GM21528 (cell line): ENCODE data around the gene PLLP.

Experiments
- ATAC-seq: cut with Tn5 transposase; IDR thresholded peaks from one replicate; pipeline ENCODE4 v1.9.1; 2021; ENCODE audit warnings: mild to moderate bottlenecking, moderate library complexity; ENCODE audit not compliant: unreplicated experiment, low FRiP score

PLLP gene

DNA sequence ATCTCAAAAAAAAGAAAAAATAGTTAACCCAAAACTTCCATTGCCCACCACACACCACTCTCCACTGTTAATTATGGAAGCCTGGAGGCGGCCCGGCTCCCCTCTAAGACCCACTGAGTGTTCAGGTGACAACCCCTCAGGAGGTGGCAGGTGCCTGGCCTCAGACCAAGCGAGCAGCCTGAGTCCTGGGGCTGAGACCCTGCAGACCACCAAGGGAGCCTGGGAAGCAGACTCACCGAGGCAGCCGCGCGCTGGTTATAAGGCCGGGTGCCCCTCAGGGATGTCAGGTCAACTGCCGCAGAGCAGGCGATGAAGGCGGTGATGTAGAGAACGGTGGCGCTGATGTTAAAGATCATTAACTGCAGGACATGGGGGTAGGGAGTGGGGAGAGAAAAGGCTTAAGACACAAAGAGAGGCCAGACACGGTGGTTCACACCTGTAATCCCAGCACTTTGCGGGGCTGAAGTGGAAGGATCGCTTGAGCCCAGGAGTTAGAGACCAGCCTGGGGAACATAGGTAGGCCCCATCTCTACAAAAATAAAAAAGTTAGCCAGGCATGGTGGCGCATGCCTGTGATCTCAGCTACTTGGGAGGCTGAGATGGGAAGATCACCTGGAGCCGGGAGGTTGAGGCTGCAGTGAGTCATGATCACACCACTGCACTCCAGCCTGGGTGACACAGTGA, 26.1 kb downstream of the PLLP start:
- ATAC-seq, result no peak

DNA sequence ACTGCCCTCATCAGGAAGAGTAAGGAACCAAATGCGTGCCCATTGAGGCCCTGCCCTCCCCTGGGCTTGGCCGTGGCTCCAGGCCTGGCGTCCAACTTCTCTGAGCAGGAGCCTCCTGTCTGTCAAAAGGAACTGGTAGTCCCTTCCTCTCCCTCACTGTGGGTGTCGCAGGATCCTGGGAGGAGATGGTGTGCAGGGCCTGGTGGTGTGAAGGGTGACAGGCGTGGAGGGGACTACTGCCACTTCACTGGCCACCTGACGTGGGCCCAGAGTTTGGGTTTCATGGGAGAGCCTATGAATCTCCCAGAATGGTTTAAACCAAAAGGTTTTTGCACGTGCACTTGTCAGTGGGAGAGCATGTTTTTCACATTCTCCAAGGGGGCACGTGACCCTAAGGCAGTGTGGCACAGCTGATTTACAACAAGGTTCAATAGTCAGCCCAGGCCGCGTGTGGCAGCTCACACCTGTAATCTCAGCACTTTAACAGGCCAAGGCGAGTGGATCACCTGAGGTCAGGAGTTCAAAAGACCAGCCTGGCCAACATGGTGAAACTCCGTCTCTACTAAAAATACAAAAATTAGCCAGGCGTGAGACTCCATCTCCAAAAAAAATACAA, 26.9 kb downstream of the PLLP start:
- no peak for ATAC-seq

DNA sequence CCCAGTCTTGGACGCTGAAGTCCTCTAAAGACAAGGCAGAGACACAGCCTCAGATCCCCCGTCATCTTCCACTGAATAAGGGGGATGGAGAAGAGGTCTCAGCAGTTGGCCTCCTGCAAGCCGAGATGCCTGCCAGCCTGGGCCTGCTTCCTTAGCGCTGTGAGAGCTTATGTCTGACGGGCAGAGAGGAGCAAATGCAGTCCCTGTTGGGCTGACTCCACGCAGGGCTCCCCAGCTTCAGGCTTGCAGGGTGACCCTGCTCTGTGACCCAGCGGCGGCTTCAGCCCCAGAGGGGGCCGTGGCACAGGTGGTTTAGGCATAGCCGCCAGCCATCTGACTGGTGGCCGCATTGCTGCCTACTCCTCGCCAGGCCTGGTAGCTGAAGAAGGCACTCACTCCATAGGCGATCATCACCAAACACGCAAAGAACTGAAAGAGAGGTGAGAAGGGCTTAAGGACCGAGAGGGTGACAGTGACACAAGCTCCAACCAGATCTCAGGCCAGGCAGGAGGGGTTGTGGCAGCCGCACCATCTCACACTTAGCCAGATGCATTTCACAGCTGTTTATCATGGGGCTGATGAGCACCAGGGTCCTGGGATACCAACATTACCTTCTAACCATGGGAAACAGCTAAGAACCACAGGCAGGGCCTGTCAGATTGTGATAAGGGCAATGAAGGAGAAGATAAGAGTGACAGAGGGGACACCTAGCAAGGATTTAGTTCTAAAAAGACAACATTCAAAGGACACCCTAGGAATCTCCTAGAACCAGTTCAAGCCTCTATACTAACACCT, 27.7 kb downstream of the PLLP start:
- ATAC-seq, result no peak

DNA sequence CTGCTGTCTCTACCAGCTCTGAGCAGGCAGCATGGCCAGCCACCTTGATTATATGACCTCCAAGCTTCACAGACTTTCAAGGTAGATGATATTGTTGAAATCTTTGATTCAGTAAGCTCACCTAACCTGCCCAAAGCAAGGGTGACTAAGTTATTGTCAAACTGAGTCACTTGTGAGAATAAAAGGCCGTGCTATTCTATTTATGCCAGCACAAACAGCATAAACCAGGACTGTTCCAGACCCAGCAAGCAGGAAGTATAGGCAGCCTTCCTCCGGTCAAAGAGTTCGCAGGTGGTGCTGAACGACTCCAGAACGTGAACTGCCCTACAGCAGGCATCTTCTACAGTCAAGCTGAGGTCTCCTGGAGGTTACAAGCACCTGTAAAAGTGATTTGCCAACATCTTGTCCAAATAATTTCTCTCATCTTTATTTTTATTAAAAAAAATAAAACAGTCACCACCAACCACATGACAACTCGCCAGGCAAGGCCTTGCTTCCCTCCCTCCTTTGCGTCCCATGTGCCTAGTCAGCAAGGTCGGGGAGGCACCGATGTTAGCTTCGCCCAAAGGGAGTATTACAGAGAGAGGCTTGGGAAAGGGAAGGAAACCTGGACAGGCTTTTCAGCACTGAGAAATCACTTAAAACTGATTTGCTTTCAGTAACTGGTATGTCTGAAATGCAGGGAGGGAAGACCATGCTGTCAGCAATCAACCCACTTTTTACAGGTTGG, 28.6 kb downstream of the PLLP start:
- no peak for ATAC-seq

DNA sequence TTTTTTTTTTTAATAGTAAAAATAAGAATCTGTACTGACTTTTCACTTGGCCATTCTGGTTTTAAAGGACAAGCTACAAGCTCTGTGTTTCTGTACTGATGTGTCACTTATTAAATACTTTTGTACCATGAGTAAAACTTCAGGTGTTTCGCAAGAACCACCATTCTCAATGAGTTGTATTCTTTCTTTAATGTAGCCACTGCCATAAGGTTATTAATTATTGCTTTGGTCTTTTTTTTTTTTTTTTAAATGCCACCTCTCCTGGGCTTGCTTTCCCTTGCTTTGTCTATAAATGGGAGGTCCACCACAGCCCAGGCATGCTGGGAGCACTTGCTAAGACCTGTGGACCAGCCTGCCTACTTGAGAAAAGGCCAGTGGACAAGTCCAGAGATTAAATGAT, 31.0 kb downstream of the PLLP start:
- ATAC-seq, result no peak

DNA sequence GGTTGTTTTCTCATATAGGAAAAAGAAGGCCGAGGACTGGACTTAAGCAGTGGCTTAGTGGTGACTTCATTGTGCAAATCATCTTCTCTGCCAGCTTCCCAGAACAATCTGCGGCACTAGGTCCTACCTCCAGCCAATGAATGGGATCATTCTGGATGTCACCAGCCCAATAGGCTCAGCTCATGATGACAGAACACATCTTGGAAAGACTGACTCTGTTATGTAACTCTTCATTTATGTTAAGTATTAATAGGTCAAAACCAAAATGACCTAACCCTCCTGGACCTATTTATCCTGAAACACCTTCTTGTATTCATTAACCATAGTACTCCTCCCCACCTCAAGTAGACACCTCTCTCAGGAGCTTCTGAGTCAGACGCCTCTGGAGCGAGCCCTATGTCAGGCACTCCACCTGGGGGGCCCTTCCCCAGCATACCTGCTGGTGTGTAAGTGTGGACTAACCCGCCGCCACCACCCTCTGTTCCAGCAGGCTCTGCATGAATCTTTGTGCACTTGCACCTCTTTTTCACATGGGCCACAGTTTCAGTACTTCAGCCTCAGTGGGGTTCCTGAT, 32.2 kb downstream of the PLLP start:
- ATAC-seq, result no peak

DNA sequence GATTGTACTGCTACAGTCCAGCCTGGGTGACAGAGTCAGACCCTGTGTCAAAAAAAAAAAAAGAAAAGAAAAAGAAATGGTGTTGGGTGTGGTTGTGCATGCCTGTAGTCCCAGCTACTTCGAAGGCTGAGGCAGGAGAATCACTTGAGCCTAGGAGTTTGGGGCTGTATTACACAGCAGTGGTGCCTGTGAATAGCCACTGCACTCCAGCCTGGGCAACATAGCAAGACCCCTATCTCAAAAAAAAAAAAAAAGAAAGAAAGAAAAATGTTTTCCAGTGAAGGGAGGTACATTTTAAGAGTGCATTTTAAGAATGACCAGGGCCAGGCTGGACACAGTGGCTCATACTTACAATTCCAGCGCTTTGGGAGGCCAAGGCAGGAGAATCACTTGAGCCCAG, 33.1 kb downstream of the PLLP start:
- ATAC-seq, result no peak

DNA sequence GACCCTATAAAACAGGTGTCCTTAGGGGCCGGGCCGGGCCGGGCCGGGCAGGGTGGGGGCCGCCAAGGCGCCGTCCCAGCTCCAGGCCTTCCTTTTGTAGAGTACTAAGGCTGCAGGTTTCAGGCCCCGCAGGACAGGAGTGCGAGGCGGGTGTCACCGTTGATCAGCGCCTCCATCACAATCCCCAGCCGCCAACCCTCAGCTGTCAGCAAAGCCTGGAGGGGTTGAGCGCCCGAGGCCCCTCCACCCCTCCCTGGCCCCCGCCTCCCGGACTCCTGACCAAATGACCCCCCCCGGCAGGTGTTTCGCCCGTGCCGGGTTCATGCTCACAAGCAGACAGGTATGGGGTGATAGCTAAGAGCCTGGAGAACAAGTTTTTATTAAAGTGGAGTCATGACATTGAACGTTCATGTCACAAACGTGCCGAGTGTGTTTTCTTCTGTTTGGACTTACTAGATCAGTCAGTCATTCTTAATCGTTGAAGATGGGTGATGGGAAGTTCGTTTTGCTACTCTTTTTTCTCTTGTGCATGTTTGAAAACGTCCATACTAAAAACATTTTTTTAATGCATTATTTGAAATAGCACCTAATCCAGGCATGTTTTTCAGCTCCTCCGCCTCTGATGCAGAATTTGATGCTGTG, 38.9 kb downstream of the PLLP start:
- ATAC-seq, result peak; percentile 36

DNA sequence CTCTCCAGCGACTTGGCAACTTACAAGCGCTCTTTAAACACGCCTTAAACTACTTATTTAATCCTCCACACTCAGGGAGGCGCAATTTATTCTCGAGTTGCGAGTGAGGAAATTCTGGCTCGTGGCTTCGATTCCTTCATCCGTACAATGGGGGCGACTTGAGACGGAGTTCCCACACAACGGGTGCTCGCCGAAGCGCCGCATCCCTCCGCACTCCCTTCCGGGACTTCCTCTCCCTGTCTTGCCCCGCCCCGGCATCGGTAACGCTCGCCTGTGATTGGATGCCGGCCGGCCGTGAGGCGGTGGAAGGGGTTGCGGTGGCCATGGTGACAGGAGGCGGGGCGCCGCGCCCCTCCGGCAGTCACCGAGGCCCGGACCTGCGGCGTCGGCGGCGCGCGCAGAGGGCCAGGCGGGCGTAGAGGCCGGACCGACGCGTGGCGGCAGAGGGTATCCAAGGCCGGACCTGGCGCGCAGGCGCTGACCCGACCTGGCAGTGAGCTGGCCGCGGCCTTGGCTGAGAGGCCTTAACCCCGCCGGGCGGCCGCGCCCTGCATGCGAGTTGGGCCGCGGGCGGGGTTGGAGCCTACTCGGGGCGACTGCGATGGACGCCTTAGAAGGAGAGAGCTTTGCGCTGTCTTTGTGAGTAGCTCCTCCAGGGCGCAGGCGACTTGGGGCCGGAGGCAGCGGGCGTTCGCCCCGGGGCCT, 39.6 kb downstream of the PLLP start, which contains the start of gene ARL2BP:
Gene ARL2BP (plus strand): TSS at position 493 of the 705 bp plus-strand sequence. CDS start 109 bp downstream, at position 602.
- peak; percentile 95 for ATAC-seq

DNA sequence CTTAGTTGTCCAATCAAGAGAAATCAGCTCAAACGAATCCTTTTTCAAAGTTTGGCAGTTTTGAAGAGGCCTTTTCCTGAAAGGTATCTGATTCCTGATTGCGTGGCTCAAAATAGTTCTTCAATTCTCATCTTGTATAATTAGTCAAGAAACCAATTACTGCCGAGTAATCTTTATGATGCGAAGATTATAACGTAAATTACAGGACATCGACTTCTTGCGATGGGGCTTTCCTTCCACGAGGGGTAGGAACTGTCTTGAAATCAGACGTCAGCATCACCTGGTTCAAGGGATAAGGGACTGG, 40.1 kb downstream of the PLLP start:
- peak; percentile 26 for ATAC-seq

DNA sequence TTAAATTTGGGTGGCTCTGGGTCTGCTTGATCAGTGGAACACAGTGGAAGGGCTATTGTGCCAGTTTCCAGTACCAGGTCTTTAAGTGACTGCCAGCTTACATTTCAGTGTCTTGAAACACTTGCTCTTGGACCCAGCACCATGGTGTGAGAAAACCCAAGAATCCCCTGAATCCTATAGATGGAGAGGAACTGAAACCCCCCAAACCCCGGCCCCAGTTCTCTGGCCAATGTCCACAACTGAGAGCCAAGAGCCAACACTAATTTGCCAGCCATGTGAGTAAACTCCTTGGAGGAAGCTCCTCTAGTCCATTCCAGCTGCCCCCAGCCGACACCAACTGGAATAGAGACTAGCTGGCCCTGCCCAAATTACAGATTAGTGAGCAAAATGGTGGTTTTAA, 41.8 kb downstream of the PLLP start:
- ATAC-seq, result no peak

DNA sequence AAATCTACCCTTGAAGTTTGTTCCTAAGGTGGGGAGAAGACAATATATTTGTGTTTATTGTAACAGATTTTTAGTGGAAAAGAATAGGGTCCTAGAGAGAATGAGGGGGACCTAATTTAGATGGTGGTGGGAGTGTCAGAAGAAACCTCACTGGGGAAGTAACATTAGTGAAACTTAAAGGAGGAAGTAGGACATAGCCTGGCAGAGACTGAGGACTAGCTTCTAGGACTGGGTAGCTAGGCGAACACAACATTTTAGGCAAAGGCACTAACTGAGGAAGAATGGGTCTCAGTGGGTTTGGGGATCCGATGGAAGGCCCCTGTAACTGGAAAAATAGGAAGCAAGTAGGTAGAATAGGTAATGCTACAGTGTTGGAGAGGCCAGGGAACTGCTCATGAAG, 43.6 kb downstream of the PLLP start:
- no peak for ATAC-seq

DNA sequence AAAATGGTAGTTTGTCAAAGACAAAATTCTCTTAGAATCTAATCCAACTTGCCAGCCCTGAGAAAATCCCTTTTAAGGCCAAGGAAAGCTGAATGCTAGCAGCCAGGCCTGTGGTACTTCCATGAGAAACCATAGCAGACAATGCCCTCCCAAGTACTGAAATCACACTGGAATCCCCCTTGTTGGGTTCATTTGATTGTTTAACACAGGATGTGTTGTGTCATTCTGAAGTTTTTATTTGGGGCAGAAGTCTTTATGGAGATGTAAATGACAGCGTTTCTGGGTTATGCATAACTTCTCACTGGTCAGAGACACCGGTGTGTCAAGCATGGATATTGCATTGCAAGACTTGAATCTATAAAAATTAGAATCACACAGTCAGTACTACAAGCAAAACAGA, 45.4 kb downstream of the PLLP start:
- no peak for ATAC-seq

DNA sequence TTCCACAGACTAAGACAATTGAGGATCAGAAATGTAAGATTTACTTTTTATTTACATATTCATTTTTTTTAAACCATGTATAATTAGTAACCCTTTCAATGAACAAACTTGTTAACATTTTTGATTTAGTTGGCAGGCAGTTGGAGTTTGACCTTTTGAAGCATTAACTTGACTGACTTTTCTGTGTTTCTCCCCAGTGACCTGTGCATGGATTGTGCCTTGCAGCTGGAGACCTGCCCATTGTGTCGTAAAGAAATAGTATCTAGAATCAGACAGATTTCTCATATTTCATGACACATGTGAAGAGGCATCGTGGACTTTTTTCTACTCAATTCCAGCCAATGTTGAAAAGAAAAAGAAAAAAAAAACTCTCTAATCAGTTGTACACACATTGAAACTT, 45.8 kb downstream of the PLLP start:
- no peak for ATAC-seq

DNA sequence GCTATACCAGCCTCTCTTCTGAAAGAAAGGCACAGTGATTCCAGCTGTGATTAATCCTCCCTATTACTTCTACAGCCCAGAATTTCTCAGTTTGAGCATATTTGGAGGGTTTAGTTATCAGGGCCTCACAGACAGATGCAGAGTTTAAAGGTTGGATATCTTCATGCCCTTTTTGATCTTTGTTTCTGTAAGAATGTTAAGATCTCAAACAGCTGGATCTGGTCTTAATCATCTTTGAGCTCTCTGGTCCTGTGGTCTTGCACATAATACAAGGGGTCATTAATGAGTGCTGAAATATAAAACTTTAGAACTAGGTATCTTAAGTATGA, 48.5 kb downstream of the PLLP start:
- no peak for ATAC-seq

DNA sequence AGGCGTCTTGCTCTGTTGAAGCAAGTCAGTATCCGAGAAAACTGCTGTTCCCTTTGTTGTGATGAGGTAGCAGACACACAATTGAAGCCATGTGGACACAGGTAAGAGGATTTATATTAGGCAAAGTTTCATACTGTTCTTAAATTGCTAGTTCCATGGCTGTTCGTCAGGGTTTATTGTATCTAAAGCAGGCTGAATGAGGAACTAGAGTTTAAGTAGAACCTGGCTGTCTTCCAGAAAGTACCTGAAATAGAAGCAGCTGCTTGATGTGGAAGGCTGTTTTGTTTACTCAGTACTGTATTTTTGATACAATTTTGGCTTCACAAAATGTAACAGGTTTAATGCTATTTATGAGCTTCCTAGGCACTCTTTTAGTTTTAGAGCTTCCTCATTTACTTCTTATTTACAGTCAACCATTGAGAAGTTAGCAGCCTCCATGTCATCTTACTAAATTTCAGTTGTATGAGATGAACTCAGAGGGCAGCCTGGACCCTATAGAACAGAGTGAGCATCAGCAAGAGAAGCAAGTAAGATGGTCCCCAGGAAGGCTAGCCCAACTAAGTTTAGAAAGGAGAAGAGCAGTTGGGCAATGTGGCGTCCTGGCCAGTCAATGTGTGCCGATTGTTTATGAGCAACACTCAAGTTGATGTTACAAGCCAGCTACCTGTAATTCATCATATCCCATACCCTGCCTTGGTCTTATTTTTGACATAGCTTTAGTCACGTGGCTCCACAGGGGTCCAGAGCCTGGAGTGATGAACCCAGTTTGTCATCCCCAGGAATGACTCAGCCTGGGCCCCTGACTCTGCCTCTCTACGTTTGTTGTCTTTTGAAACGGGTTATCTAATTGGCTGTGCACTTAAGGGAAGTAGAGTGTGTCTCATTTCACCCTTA, 49.1 kb downstream of the PLLP start:
- ATAC-seq, result no peak

DNA sequence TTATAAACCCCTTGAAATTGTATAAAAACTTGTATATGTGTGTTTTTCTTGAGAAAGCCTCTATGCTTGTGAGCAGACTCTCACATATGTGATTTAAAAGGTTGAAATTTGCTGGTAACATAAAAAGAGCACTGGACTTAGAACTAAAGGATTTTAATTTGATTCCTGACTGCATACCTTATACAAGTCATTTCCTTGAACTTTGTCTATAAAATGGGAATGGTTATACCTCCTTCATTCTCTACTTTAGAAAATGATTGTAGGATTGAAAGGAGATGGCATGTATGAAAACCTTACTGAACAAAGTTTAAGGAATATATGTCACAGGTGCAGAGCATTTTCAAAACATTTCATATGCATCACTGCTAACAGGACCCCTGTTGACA, 49.8 kb downstream of the PLLP start:
- no peak for ATAC-seq

DNA sequence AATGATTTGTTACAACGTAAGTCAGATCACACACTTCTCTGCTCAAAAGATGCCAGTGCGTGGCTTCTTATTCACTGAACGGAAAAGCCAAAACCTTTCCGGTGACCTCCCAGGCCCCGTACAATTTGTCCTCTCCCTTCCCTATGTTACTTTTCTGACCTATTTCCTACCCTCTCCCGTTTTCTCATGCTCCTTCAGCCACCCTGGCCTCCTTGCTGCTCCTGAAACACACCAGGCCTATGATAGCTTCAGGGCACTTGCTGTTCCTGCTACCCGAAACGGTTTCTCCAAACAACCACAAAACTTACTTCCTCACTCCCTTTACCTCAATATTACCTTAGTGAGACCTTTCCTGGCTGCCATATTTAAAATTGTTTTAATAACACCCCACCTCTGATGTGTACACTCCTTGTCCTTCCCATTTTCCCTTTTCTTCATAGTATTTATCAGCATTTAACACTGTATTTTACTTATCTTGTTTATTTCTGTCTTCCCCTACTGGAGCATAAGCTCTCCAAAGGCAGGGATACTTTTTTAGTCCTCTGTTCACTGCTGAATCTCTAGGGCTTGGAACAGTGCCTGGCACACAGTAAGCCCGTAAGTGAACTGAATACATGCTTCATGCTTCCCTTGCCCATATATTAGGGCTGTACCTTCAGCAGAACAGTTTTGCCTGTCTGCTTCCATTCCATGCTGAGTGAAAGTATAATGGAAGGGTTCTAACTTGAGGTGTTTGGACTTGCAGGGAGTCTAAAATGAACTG, 50.3 kb downstream of the PLLP start:
- ATAC-seq, result no peak
